ENCODE results near the gene MAP2. TPM values are rescaled to one million over a fixed set of nuclear protein-coding genes. Genes with fewer than 3 reads are reported as not detected.

Gene MAP2
- total RNA-seq, 1 experiment from 2014 or later, result 7.6 TPM

DNA sequence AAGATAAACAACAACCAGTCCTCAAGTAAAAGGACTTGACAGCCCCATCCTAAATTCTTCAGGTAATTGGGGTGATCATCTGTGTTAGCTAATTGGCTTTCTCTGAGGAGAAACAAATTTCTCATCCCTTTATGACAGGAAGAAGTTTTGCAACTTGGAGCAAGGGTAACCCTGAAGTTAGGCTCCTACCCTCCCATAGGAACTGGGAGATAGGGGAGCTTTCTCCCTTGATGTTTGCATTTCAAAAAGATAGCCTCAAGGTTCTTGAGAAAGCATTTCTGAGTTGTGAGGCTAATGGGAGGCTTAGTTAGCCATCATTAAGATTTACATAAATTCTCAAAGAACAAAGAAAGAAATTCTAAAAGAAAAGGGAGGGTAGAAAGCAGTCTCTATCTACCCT, 95.4 kb downstream of the MAP2 start:
- ChIA-PET CTCF (interaction anchor here (0.6 kb wide), 1 partner anchor 36 kb away, joined by 3 read pairs; no protein-coding TSS in a partner anchor), POLR2A (no interaction called here)
- no peak for DNase-seq (ENCODE audit: low spot score)
- TF ChIP-seq, protein P1, sequence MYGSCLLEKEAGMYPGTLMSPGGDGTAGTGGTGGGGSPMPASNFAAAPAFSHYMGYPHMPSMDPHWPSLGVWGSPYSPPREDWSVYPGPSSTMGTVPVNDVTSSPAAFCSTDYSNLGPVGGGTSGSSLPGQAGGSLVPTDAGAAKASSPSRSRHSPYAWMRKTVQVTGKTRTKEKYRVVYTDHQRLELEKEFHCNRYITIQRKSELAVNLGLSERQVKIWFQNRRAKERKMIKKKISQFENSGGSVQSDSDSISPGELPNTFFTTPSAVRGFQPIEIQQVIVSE (CRISPR knock-in tag; IDR thresholded peaks at IDR 0.05; ENCODE audit: borderline replicate concordance), result no peak
- TF ChIP-seq SP1 (CRISPR knock-in tag; conservative IDR thresholded peaks at IDR 0.05), result no peak
- no peak; the same call in 1 of the 2 replicates for TF ChIP-seq FOXP4 (CRISPR knock-in tag; IDR thresholded peaks at IDR 0.05)
- no peak for TF ChIP-seq ARID4B (CRISPR knock-in tag; IDR thresholded peaks at IDR 0.05; ENCODE audit: borderline replicate concordance)
- no peak for TF ChIP-seq TEAD1 (CRISPR knock-in tag; IDR thresholded peaks at IDR 0.05)
- TF ChIP-seq AR (CRISPR knock-in tag; IDR thresholded peaks at IDR 0.05), result no peak
- TF ChIP-seq SOX15 (CRISPR knock-in tag; IDR thresholded peaks at IDR 0.05), result no peak
- TF ChIP-seq ERG (CRISPR knock-in tag; IDR thresholded peaks at IDR 0.05), result no peak
- no peak overlapping the region for H3K4me3 Mint-ChIP-seq
- peaks cover 99% of the 10 kb centered on the region for H3K27me3 Mint-ChIP-seq (ENCODE audit: low read depth)
- H3K27ac Mint-ChIP-seq, result no peak overlapping the region
- peak; percentile 93 for ATAC-seq
- peaks cover 13% of the 10 kb centered on the region for H3K4me1 Mint-ChIP-seq
- H3K36me3 Mint-ChIP-seq, result peaks cover 6% of the 10 kb centered on the region
- peaks cover 15% of the 10 kb centered on the region for H3K9me3 Mint-ChIP-seq

GRCh38 chr2:209519906-209520305, 96.1 kb downstream of the MAP2 start:
- H3K9me3 Mint-ChIP-seq, result peaks cover 15% of the 10 kb centered on the region
- CTCF ChIA-PET, result no interaction called here

More at GRCh38 chr2:209519906-209520305, 96.1 kb downstream of the MAP2 start:
- peaks cover 13% of the 10 kb centered on the region for H3K4me1 Mint-ChIP-seq
- peaks cover 99% of the 10 kb centered on the region for H3K27me3 Mint-ChIP-seq (ENCODE audit: low read depth)
- no peak overlapping the region for H3K4me3 Mint-ChIP-seq
- no peak for ATAC-seq
- POLR2A ChIA-PET, result no interaction called here
- TF ChIP-seq, protein P2, sequence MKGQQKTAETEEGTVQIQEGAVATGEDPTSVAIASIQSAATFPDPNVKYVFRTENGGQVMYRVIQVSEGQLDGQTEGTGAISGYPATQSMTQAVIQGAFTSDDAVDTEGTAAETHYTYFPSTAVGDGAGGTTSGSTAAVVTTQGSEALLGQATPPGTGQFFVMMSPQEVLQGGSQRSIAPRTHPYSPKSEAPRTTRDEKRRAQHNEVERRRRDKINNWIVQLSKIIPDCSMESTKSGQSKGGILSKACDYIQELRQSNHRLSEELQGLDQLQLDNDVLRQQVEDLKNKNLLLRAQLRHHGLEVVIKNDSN (CRISPR knock-in tag; IDR thresholded peaks at IDR 0.05), result peak; percentile 55; the same call in 1 of the 2 replicates
- TF ChIP-seq USF2 (CRISPR knock-in tag; IDR thresholded peaks at IDR 0.05) (peak; percentile 80), NR2C2 (CRISPR knock-in tag; IDR thresholded peaks at IDR 0.05) (no peak)
- no peak for DNase-seq (ENCODE audit: low spot score)
- peaks cover 6% of the 10 kb centered on the region for H3K36me3 Mint-ChIP-seq
- no peak overlapping the region for H3K27ac Mint-ChIP-seq
